HFF-Myc (cell line): ENCODE results near the gene ADH7.
A peak's percentile ranks its signal among the peaks of the same experiment; 100 is the strongest.

Experiments used
- DNase-seq: peaks from one replicate; pipeline ENCODE4 v3.0.0-alpha.2; 2011; ENCODE audit warnings: low read depth; ENCODE audit errors: extremely low read depth
- H3K4me3 ChIP-seq: replicated peaks from 2 replicates; pipeline ENCODE4 v1.5.1; 2011; ENCODE audit warnings: low read depth, mild to moderate bottlenecking, control low read depth, low read length
- TF ChIP-seq, protein P1 (sequence below): IDR thresholded peaks from 2 replicates; pipeline ENCODE4 v1.5.1; 2012; ENCODE audit warnings: mild to moderate bottlenecking, low read depth, low read length, control low read depth; ENCODE audit errors: missing control alignments

ADH7 gene

DNA sequence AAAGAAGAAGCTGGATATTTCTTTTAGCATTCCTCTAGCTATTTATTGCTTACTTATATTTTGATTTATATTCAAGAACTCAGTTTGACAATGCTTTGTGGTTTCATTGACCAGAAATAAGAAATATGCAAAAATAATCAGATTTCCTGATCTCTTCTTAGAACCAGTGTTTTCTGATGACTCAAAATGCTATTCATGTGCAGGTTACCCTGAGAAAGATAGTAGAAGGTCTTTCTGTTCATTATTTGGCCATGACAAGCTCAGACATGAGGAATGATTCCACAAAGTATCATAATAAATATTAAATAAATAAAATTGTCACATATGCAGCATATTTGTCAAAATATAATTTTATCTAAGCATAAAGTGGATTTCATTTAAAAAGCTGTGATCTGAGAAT, 24.1 kb downstream of the ADH7 start:
- TF ChIP-seq, protein P1, sequence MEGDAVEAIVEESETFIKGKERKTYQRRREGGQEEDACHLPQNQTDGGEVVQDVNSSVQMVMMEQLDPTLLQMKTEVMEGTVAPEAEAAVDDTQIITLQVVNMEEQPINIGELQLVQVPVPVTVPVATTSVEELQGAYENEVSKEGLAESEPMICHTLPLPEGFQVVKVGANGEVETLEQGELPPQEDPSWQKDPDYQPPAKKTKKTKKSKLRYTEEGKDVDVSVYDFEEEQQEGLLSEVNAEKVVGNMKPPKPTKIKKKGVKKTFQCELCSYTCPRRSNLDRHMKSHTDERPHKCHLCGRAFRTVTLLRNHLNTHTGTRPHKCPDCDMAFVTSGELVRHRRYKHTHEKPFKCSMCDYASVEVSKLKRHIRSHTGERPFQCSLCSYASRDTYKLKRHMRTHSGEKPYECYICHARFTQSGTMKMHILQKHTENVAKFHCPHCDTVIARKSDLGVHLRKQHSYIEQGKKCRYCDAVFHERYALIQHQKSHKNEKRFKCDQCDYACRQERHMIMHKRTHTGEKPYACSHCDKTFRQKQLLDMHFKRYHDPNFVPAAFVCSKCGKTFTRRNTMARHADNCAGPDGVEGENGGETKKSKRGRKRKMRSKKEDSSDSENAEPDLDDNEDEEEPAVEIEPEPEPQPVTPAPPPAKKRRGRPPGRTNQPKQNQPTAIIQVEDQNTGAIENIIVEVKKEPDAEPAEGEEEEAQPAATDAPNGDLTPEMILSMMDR, result no peak

DNA sequence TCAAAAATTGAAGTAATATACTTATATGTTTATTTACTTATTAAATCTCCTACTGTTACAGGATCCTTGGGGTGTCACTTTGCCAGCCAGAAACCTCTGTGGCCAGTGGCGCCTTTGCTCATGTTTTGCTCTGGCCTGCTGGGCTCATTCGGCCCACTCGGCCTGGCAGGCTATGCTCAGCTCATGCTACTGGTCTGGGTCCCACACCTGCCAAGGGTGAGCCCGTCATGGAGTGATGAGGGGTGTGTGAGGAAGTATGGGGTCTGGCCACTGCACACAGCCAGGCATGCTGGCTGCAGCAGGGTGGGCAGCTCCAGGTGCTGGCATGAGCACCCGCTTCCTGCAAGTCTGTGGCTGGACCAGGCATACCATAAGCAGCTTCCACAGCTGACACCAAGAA, 25.1 kb downstream of the ADH7 start:
- TF ChIP-seq, protein P1, result no peak
- DNase-seq, result no peak
- no peak overlapping the region for H3K4me3 ChIP-seq

More for the DNA sequence above, 24.1 kb downstream of the ADH7 start:
- no peak for DNase-seq
- no peak overlapping the region for H3K4me3 ChIP-seq

DNA sequence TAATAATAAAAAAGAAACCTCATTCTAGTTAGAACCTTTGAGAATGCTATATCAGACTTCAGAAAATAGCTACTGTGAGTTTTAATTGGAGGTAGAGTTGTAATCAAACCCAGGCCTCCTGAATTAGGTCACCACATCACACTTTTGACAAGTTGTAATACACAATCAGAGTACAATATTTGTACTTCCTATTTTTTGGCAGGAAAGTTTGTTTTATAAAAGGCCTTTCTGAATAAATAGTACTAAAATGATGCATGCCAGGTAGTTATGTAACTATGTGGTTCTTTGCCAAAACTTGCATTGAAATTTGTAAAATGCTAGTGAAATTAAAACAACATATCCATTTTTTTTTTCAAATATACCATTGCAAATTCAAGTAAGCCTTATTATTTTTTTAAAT, 26.8 kb downstream of the ADH7 start:
- DNase-seq, result no peak
- TF ChIP-seq, protein P1, result no peak
- H3K4me3 ChIP-seq, result no peak overlapping the region

DNA sequence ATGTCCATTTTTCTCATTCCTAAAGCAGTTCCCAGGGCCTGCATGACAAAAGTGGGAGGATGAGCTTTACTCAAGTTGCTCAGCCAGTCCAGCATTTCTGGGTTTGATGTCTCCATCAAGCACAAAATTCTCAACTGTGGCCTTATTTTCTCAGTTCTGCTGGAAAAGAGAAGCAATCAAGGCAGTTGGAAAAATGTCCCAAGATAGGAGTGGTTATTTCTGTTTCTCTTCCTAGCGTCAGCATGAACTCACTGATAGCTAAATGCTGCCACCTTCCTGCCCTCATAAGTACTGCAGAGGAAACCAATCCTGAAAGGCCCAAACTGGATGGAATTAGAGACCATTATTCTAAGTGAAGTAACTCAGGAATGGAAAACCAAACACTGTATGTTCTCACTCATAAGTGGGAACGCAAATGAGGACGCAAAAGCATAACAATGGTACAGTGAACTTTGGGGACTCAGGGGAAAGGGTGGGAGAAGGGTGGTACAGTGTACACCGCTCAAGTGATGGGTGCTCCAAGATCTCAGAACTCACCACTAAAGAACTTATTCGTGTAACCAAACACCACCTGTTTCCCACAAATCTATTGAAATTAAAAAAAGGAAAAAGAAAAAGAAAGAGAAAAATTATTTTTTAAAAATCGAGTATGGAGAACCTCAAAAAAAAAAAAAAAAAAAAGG, 29.6 kb downstream of the ADH7 start:
- H3K4me3 ChIP-seq, result no peak overlapping the region
- TF ChIP-seq, protein P1, result peak; percentile 86

DNA sequence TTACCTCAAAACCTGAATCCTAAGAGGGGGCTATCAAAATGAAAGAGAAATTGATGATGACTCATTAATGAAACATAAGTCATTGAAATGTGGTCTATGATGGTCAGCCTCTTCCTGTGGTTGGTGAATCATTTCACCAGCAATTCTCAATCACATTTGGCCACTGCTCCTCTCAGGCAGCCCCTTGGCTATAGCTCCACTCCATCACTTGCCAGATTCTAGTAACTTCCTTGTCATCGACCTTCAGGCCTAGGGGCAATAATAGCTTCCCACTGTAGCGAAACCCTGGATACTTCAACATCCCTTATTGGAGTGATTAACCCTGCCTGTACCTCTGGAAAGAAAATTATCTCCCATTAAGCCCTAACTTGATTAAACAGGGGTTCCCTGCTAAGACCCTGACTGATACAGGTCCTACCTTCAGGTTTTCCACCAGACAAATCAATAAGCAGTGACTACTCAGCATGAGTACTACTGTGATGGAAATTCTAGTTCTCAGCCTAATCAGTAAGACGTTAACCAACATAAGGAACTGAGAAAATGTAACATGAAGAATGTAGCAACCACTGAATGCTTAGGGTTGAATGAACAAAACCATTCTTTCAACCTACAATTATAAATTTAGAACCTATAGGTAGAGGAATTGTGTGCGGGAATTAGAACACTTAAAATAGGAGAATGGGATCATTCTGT, 30.4 kb downstream of the ADH7 start:
- peak; percentile 83 for DNase-seq
- no peak overlapping the region for H3K4me3 ChIP-seq
- TF ChIP-seq, protein P1, result no peak

More for the DNA sequence above, 29.6 kb downstream of the ADH7 start:
- no peak for DNase-seq

DNA sequence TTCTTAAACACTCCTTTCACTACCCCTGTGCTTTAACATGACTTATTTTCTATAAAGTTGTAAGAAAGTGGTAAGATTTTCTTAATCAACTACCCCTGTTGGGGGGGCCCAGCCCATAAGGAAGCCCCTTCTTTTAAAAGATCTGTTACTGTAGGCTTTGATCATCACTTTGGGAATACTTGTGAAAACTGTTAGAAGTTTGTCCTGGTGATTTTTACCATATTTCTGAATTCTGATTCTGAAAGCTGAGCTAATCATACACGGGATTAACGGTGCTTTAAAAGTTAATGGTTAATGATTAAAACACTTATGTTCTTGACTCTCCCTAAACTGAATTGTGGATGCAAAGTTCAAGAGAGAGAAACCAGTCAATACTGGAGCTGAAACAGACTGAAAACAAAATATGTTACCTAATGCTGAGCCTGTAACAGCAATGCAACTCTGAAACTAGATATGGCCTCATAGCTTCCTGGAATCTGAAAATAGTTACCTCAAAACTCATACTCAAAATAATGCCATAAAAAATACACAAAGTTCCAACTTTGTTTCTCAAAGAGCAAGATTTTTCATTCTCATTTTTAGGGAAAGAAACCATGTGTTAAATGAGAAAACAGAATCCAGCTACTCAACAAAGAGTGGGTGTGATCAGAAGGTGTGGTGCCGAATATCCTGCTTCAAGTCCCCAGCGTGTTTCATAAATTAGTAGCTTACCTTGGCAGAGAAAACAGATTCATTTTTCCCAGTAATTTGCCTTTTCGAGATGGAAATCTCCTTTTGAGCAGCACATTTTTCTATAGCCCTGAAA, 31.6 kb downstream of the ADH7 start:
- no peak overlapping the region for H3K4me3 ChIP-seq
- TF ChIP-seq, protein P1, result no peak
- no peak for DNase-seq
